SKM-1 (cell line): ENCODE data around the gene METTL16.
"Not testable (repeated sequence)": the region's sequence is repeated elsewhere in the genome, so short reads cannot be mapped to it uniquely, and the experiment has no call there.

Experiments
- DNase-seq: peaks from one replicate; lab custom pipeline; 2025; ENCODE audit not compliant: unreplicated experiment; lab: John Stamatoyannopoulos, UW

Gene METTL16

GRCh38 chr17:2503627-2504026 is 8.1 kb downstream of the METTL16 start:
- DNase-seq: no peak

DNA sequence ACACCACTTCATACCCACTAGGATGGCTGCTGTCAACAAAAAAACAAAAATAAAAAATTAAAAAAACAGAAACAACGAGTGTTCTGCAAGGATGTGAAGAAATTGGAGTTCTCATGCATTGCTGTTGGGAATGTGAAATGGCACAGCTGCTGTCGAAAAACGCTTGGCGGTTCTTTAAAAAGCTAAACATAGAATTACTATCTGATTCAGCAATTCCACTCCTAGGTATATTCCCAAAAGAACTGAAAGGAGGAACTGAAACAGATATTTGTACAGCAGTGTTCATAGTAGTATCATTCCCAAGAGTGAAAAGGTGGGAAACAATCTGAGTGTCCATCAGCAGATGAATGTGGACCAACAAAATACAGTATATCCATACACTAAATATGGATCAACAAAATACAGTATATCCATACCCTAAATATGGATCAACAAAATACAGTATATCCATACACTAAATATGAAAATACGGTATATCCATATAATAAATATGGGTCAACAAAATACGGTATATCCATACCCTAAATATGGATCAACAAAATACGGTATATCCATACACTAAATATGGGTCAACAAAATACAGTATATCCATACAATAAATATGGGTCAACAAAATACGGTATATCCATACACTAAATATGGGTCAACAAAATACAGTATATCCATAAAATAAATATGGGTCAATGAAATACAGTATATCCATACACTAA is 8.7 kb downstream of the METTL16 start:
- no peak for DNase-seq

GRCh38 chr17:2500446-2500845 is 11.2 kb downstream of the METTL16 start:
- no peak for DNase-seq

- not testable (repeated sequence) for DNase-seq
These were observed 22.4 kb downstream of the METTL16 start for GRCh38 chr17:2489286-2489685.

GRCh38 chr17:2487306-2487705 is 24.4 kb downstream of the METTL16 start:
- DNase-seq: no peak

DNA sequence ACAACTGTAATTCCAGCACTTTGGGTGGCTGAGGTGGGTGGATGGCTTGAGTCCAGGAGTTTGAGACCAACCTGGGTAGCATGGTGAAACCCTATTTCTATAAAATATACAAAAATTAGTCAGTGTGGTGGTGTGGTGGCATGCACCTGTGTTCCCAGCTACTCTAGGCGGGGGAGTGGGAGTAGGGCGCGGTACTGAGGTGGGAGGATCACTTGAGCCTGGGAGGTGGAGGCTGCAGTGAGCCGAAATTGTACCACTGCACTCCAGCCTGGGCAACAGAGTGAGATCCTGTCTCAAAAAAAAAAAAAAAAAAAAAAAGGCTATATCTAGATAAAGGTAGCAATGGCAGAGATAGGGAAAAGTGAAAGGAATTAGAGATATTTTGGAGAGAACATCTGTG is 25.0 kb downstream of the METTL16 start:
- DNase-seq: not testable (repeated sequence)

GRCh38 chr17:2485970-2486369 is 25.7 kb downstream of the METTL16 start:
- no peak for DNase-seq

DNA sequence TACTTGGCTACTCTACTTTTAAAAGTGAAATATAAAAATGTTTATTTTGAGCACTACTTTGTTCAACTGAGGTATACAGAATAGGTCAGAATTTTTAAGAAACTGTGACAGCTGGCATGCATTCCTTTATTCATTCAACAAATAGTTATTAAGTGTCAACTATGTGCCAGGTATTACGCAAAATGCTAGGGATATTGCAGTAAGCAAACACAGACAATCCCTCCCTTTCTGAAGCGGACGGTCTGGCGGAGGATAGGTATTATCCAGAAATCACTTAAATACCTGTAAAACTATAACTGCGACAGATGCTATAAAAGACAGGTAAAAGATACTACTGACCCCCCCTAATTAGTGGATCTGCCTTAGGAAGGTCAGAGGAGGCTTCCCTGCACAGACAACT is 26.1 kb downstream of the METTL16 start:
- no peak for DNase-seq

- DNase-seq: no peak
These were observed 26.8 kb downstream of the METTL16 start for GRCh38 chr17:2484876-2485275.

DNA sequence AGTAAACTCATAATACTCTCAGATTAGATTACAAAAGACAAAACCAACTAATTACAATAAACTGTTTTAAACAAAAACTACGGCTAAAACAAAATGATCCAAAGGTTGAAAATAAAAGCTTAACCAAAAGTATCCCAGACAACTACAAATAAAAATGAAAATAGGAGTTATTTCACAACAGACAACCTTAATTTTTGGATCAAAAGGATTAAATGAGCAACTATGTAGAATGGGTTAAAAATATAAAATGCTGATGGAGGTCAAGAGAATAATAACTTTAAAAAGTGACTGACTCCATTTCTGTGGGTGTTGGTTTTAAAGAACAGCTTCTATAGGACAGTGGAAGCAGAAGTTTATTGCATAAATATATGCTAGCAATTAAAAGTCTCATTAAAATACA is 28.6 kb downstream of the METTL16 start:
- no peak for DNase-seq

- DNase-seq: no peak
These were observed 29.5 kb downstream of the METTL16 start for GRCh38 chr17:2482218-2482617.

DNA sequence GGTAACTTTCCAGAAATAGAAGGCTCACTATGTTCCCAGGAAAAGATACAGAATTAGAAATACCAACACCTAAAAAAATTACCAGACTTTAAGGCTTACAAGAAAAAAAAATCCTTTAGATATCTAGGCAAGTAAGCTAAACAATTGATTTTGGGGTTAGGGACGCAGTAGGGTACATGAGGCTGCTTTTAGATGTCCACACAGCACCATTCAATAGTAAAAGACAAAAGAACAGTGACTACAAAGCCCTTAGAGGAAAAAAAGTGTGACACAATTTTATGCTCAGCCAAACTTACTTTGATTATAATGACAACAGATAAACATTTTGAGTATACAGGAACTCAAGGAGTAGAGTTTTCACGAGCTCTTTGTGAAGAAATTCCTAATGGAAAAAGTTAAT is 29.9 kb downstream of the METTL16 start:
- no peak for DNase-seq

- DNase-seq: no peak
These were observed 33.2 kb downstream of the METTL16 start for GRCh38 chr17:2478458-2478857.

DNA sequence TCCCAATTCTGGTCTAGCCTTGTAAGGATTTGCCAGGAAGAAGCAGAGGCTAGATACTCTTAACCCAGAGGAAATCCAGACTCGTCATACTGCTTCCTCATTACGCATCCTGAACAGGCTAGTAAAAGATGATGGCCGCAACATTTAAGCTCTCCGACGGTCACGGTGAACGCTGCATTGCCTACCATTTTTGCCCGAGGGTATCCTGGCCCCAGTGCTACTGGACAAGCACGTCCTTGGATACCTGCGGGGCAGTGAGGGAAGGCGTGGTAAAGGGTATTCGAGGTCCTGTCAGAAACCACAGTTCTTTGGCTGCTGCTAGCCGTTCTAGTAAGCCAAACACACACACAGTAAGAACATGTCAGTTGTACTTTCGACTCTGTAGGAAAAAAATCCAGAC is 36.6 kb downstream of the METTL16 start:
- no peak for DNase-seq

GRCh38 chr17:2474371-2474770 is 37.3 kb downstream of the METTL16 start:
- DNase-seq: no peak

GRCh38 chr17:2468270-2468669 is 43.4 kb downstream of the METTL16 start:
- no peak for DNase-seq

DNA sequence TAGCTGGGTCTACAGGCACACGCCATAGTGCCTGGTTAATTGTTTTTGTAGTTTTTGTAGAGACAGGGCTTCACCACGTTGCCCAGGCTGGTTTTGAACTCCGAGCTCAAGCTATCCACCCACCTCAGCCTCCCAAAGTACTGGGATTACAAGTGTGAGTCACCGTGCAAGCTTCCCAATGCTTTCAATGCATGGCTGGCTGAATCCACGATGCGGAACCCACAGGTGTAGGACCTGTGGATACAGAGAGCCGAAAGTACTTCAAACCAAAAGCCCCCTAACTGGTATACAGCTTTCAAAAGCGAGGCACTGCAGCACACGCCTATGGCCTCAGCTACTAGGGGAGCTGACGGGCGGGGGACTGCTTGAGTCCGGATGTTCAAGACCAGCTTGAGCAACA is 44.8 kb downstream of the METTL16 start:
- DNase-seq: no peak

- DNase-seq: no peak
These were observed 49.2 kb downstream of the METTL16 start for GRCh38 chr17:2462481-2462880.

GRCh38 chr17:2459917-2460271 is 51.8 kb downstream of the METTL16 start:
- DNase-seq: no peak

DNA sequence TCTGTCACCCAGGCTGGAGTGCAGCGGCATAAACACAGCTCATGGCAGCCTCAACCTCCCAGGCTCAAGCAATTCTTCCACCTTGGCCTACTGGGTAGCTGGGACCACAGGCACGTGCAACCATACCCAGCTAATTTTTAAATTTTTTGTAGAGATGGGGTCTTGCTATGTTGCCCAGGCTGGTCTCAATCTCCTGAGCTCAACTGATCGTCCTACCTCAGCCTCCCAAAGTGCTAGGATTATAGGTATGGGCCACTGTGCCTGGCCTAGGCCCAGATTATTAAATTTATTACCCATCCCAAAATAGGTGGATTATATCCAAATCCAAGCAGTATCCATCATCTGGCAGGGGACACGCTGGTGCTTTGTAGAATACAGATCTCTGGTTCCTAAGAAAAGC is 53.8 kb downstream of the METTL16 start:
- DNase-seq: no peak

GRCh38 chr17:2456475-2456874 is 55.2 kb downstream of the METTL16 start:
- DNase-seq: no peak

GRCh38 chr17:2455956-2456355 is 55.7 kb downstream of the METTL16 start:
- DNase-seq: no peak

DNA sequence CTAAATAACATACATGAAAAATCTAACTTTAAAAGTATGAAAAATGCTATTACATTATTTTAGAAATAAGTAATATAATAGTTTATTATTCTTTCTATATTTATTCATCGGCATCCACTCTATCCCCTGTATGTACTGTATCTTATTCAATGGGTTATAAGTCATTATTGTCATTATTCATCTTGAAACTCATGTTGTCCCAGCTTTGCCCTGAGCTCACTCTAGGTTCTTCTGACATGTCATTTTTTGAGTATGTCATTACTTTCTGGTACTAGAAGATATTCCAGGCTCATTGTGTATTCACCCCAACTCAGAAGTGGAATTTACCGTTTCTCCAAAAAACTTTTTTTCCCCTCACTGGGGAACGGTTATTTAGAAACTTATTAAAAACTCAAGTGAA is 57.8 kb downstream of the METTL16 start:
- no peak for DNase-seq
